Measurements from ENCODE around the gene WDR45.
A peak's percentile ranks its signal among the peaks of the same experiment; 100 is the strongest.

The WDR45 gene

GRCh38 chrX:49043220-49043986 is 36.3 kb downstream of the WDR45 start, which contains the start of gene TFE3:
TSS of gene TFE3 (minus strand) at chrX:49043357. CDS start at chrX:49043226, 131 bp downstream.
- DNase-seq = peak; percentile 95 to 96

- DNase-seq = no peak
Measured at GRCh38 chrX:49042581-49043219, 37.0 kb downstream of the WDR45 start.

DNA sequence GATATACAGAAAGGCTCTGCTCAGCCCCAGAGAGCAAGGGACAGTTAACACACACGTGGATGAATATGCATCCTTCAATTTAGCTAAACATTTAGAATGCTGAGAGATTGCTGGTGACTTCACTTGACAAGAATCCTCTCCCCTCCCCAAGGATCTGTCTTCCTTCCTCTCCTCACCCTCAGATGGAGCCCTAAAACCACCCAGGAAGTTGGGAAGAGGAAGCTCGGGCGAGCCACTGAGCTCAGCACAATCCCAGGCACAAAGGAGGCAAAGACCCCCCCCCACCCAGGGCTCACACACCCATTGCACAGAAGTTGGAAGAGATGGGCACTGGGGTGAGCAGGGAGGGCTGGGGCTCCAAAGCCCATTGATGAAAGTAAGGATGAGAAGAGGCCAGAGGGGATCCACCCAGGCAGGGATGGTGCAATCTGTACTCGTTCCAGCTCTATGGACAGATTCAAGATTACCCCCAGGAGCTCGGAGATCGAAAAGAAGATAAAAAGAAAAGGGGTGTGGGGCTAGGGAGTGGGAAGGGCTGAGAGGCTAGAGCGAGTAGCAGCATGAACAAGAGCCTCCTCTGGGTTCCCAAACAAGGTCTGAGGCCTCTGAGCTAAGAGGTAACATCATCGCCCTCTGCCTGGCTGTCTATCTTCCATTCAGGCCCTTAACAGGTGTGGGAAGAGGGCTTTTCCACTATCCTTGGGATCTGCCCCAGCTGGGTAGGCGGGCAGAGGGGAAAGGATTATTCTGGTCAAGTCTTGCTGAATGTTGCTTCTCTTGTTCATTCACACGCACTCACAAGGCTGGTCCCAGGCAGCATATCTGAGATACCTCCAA is 37.7 kb downstream of the WDR45 start:
- peak; percentile 29 to 36 for DNase-seq

DNA sequence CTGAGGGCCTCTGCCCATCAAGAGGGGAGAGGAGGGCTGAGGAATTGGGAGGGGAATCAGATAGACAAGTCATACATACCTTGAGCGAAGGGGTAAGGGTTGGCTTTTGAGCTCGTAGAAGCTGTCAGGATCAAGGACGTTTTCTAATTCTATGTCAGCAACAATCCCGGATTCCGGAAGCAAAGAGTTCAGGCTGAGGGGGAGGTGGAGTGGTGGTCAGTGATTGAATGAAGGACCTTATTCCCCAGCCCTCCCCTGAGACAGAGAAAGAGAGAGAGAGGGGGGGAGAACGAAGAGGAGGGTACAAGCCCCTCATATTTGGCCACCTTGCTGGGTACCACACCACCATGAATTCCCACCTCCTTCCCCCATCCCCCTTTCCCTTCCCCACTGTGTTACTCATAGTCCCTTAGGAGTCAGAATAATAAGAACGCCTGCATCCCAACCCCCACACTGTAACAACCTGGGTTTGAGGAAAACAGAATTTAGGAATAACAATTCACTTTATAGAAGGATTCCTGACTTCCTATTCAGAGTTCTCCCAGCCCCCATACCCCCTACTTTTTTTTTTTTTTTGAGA is 39.2 kb downstream of the WDR45 start:
- DNase-seq = no peak

- peak; percentile 57 to 65 for DNase-seq
Measured at GRCh38 chrX:49039598-49040375, 39.9 kb downstream of the WDR45 start.

DNA sequence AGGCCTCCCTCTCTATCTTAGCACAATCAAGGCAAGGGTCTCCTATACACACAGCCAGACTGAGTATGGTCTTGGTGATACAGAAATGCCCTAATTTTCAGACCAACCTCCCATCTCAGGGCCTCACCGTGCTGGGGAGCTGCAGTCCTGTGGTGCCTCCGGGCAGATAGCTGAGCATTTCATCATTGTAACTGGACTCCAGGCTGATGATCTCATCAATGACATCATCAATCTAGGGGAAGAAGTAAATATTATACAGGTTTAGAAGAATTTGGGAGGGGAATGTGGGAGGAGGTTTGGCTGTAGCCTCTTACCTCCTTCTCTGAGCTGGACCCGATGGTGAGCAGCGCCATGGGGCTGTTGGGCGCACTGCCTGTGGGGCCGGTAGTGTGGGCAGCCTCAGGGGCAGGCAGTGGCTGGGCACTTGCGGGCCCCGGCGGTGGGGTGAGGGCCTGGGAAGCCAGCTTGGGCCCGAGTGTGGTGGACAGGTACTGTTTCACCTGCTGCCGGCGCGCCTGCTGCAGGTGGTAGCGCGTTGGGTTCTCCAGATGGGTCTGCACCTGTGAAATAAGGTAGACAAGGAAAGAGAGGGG is 41.7 kb downstream of the WDR45 start:
- no peak for DNase-seq

DNA sequence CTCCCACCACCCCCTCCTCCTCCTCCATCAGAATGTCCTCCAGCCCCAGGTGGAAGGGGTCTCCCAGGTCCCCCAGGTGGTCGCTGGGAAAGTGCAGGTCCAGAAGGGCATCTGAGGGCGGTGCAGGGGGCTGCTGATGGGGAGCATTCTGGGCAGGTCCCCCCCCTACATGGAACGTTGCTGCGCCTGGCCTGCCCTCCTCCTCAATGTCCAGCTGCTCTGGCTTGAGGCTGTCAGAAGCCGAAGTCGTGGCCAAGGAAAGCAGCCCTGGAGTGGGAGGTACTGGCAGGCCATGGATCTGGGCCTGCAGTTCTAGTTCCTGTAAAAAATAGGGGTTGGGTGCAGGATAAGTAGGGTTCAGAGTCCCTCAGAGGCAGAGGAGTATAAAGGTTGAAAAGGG is 49.4 kb downstream of the WDR45 start:
- no peak for DNase-seq

- no peak for DNase-seq
Measured at GRCh38 chrX:49029876-49030275, 49.8 kb downstream of the WDR45 start.
